Colonic mucosa (tissue), 4 donors: ENCODE results near the gene ARF1. TPM values are rescaled to one million over a fixed set of nuclear protein-coding genes. Genes with fewer than 3 reads are reported as not detected.

Experiments used
- DNase-seq: peaks from one replicate; pipeline ENCODE4 v3.0.0-alpha.2; 2020
- H3K27ac ChIP-seq: fragments of 200-600 bp; one replicate; pipeline ENCODE4 v1.8.0; 2021
- H3K27me3 ChIP-seq: fragments of 200-600 bp; one replicate; pipeline ENCODE4 v1.8.0; 2021
- H3K36me3 ChIP-seq: fragments of 200-600 bp; one replicate; pipeline ENCODE4 v1.8.0; 2021
- H3K4me1 ChIP-seq: fragments of 200-600 bp; one replicate; pipeline ENCODE4 v1.8.0; 2021; ENCODE audit warnings: mild to moderate bottlenecking
- H3K4me3 ChIP-seq: fragments of 200-600 bp; one replicate; pipeline ENCODE4 v1.8.0; 2021
- H3K9ac ChIP-seq, 2 donors: one replicate each; pipeline ENCODE4 v1.7.0; 2013; ENCODE audit warnings: control low read depth in 2 of 2, low read depth in 2 of 2, low read length in 2 of 2
- H3K9me3 ChIP-seq: fragments of 200-600 bp; one replicate; pipeline ENCODE4 v1.8.0; 2021
- intact Hi-C: fragments of 100-400 bp; cut with DNase I; formaldehyde crosslinking; loops from one replicate; pipeline ENCODE4 v1.14.1; 2022
- total RNA-seq, 2 donors: library from RNA; stranded (reverse); fragmentation: NEBNext Ultra II Directional in 1 of 2; extraction: Animal tissue kit (Norgen Biotek cat#: 25700) in 1 of 2; gene quantifications; one replicate each; pipeline ENCODE4 v1.2.1, GENCODE V29; 2021
- TF ChIP-seq, protein P1 (sequence below): fragments of 200-600 bp; IDR thresholded peaks from one replicate; pipeline ENCODE4 v1.8.0; 2022; ENCODE audit warnings: antibody characterized with exemption, mild to moderate bottlenecking
- donor health status: healthy.
- donor health status: DM: no; HTN: no; CAD: no.
- donor health status: DM: no; HTN: no; CAD: no.

Gene ARF1
- total RNA-seq, 2 donors from 2014 or later = 522 to 586 TPM

GRCh38 chr1:228058172-228058948, 24.1 kb upstream of the ARF1 start:
- Histone ChIP-seq H3K4me3 (peak overlapping the region; percentile 16), H3K27me3 (peaks cover 31% of the 10 kb centered on the region)
- intact Hi-C loops = no loop called here

DNA sequence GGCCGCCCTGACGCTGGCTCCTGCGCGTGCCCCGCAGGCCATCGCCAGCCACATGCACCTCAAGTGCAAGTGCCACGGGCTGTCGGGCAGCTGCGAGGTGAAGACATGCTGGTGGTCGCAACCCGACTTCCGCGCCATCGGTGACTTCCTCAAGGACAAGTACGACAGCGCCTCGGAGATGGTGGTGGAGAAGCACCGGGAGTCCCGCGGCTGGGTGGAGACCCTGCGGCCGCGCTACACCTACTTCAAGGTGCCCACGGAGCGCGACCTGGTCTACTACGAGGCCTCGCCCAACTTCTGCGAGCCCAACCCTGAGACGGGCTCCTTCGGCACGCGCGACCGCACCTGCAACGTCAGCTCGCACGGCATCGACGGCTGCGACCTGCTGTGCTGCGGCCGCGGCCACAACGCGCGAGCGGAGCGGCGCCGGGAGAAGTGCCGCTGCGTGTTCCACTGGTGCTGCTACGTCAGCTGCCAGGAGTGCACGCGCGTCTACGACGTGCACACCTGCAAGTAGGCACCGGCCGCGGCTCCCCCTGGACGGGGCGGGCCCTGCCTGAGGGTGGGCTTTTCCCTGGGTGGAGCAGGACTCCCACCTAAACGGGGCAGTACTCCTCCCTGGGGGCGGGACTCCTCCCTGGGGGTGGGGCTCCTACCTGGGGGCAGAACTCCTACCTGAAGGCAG, 23.4 kb upstream of the ARF1 start:
- peak overlapping the region in 1 of 2 donors; percentile 50 for H3K9ac ChIP-seq
- no peaks in the 10 kb centered on the region for H3K9me3 ChIP-seq
- H3K27ac ChIP-seq = no peak overlapping the region
- H3K4me1 ChIP-seq = no peaks in the 10 kb centered on the region
- DNase-seq = no peak
- no peaks in the 10 kb centered on the region for H3K36me3 ChIP-seq
- H3K4me3 ChIP-seq = peak overlapping the region; percentile 16
- H3K27me3 ChIP-seq = peaks cover 31% of the 10 kb centered on the region
- intact Hi-C loops = no loop called here
- TF ChIP-seq, protein P1, sequence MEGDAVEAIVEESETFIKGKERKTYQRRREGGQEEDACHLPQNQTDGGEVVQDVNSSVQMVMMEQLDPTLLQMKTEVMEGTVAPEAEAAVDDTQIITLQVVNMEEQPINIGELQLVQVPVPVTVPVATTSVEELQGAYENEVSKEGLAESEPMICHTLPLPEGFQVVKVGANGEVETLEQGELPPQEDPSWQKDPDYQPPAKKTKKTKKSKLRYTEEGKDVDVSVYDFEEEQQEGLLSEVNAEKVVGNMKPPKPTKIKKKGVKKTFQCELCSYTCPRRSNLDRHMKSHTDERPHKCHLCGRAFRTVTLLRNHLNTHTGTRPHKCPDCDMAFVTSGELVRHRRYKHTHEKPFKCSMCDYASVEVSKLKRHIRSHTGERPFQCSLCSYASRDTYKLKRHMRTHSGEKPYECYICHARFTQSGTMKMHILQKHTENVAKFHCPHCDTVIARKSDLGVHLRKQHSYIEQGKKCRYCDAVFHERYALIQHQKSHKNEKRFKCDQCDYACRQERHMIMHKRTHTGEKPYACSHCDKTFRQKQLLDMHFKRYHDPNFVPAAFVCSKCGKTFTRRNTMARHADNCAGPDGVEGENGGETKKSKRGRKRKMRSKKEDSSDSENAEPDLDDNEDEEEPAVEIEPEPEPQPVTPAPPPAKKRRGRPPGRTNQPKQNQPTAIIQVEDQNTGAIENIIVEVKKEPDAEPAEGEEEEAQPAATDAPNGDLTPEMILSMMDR = no peak

More at GRCh38 chr1:228058172-228058948, 24.1 kb upstream of the ARF1 start:
- Histone ChIP-seq H3K9me3 (no peaks in the 10 kb centered on the region), H3K4me1 (no peaks in the 10 kb centered on the region), H3K27ac (no peak overlapping the region), H3K36me3 (no peaks in the 10 kb centered on the region), H3K9ac (no peak overlapping the region)
- DNase-seq = no peak
- TF ChIP-seq, protein P1 = no peak

DNA sequence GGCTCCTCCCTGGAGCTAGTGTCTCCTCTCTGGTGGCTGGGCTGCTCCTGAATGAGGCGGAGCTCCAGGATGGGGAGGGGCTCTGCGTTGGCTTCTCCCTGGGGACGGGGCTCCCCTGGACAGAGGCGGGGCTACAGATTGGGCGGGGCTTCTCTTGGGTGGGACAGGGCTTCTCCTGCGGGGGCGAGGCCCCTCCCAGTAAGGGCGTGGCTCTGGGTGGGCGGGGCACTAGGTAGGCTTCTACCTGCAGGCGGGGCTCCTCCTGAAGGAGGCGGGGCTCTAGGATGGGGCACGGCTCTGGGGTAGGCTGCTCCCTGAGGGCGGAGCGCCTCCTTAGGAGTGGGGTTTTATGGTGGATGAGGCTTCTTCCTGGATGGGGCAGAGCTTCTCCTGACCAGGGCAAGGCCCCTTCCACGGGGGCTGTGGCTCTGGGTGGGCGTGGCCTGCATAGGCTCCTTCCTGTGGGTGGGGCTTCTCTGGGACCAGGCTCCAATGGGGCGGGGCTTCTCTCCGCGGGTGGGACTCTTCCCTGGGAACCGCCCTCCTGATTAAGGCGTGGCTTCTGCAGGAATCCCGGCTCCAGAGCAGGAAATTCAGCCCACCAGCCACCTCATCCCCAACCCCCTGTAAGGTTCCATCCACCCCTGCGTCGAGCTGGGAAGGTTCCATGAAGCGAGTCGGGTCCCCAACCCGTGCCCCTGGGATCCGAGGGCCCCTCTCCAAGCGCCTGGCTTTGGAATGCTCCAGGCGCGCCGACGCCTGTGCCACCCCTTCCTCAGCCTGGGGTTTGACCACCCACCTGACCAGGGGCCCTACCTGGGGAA, 22.7 kb upstream of the ARF1 start:
- peak overlapping the region; percentile 58 to 64 for H3K9ac ChIP-seq
- peaks cover 31% of the 10 kb centered on the region for H3K27me3 ChIP-seq
- H3K27ac ChIP-seq = peak overlapping the region; percentile 33
- peak overlapping the region; percentile 33 for H3K4me3 ChIP-seq
- intact Hi-C loops = no loop called here
- DNase-seq = peak; percentile 100
- H3K9me3 ChIP-seq = no peaks in the 10 kb centered on the region
- no peaks in the 10 kb centered on the region for H3K36me3 ChIP-seq
- H3K4me1 ChIP-seq = no peaks in the 10 kb centered on the region
- TF ChIP-seq, protein P1 = no peak

GRCh38 chr1:228060458-228061190, 21.9 kb upstream of the ARF1 start:
- Histone ChIP-seq H3K4me3 (peak overlapping the region; percentile 33), H3K9ac (peak overlapping the region; percentile 58 to 64)
- TF ChIP-seq, protein P1 = no peak

More at GRCh38 chr1:228060458-228061190, 21.9 kb upstream of the ARF1 start:
- H3K4me1 ChIP-seq = no peaks in the 10 kb centered on the region
- no peaks in the 10 kb centered on the region for H3K36me3 ChIP-seq
- peaks cover 35% of the 10 kb centered on the region for H3K27me3 ChIP-seq
- H3K9me3 ChIP-seq = no peaks in the 10 kb centered on the region
- intact Hi-C loops = no loop called here
- H3K27ac ChIP-seq = peak overlapping the region; percentile 33
- peak; percentile 52 for DNase-seq
